ENCODE data around the gene CEP104. TPM values are rescaled to one million over a fixed set of nuclear protein-coding genes. Genes with fewer than 3 reads are reported as not detected.

The CEP104 gene
- total and polyA plus RNA-seq, 9 of the 15 experiments (the other 6 are each of a cell fraction or from before 2014, with no cell fraction given) = 11.2 to 63.4 (median 42.6) TPM

- intact Hi-C loops (cut with micrococcal nuclease) = no loop called here
- CTCF ChIA-PET (ENCODE audit: low intra/inter-chr PET ratio) = no interaction called here
- WGBS (ENCODE audit: insufficient coverage, low coverage, missing lambda C conversion rate) = 69% methylated on average over 15 of the region's 17 CpGs
- TF ChIP-seq SMAD4 (CRISPR knock-in tag; conservative IDR thresholded peaks at IDR 0.05) = no peak
- no peak for TF ChIP-seq PBX2 (CRISPR knock-in tag; IDR thresholded peaks at IDR 0.05; ENCODE audit: low read depth)
- TF ChIP-seq PBX2 (tag; conservative IDR thresholded peaks at IDR 0.05; ENCODE audit: low read depth) = no peak
- TF ChIP-seq PPARD (CRISPR knock-in tag; IDR thresholded peaks at IDR 0.05) = no peak
- no peak for TF ChIP-seq POLR2G (IDR thresholded peaks at IDR 0.05; ENCODE audit: low read depth, low read length)
- TF ChIP-seq ZNF778 (CRISPR knock-in tag; IDR thresholded peaks at IDR 0.05) = no peak
- TF ChIP-seq HES1 (IDR thresholded peaks at IDR 0.05; ENCODE audit: low read depth) = no peak
- TF ChIP-seq CEBPZ (IDR thresholded peaks at IDR 0.05; ENCODE audit: borderline replicate concordance, low read depth, low read length) = no peak
- TF ChIP-seq FOXM1 (IDR thresholded peaks at IDR 0.05; ENCODE audit: low read depth) = no peak
- no peak for TF ChIP-seq FOXM1 (CRISPR knock-in tag; IDR thresholded peaks at IDR 0.05; ENCODE audit: low read depth)
- TF ChIP-seq KDM4B (IDR thresholded peaks at IDR 0.05; ENCODE audit: borderline replicate concordance in 2 of 2, low read depth in 1 of 2) = no peak
- TF ChIP-seq RCOR1 (IDR thresholded peaks at IDR 0.05; ENCODE audit: borderline replicate concordance in 1 of 2, low read depth in 2 of 2, low read length in 2 of 2) = no peak
- no peak for TF ChIP-seq ZNF512 (tag; IDR thresholded peaks at IDR 0.05)
- TF ChIP-seq EHMT2 (IDR thresholded peaks at IDR 0.05) = no peak
Measured at GRCh38 chr1:3817138-3817740, 39.8 kb downstream of the CEP104 start.

More at GRCh38 chr1:3817138-3817740, 39.8 kb downstream of the CEP104 start:
- H3K27me3 ChIP-seq (ENCODE audit: control insufficient read depth in 2 of 2, insufficient read depth in 2 of 2, low read length in 2 of 2) = no peaks in the 10 kb centered on the region
- FAIRE-seq (no peak), ATAC-seq (no peak), DNase-seq (ENCODE audit: extremely low read depth in 1 of 4, low spot score in 3 of 4) (no peak)
- H3K4me3 ChIP-seq = no peak overlapping the region
- POLR2A ChIA-PET = interaction anchor here (1.9 kb wide), 1 partner anchor 12 kb away, joined by 8 read pairs; no protein-coding TSS in a partner anchor
- H4K20me1 ChIP-seq (replicated peaks; ENCODE audit: control insufficient read depth, insufficient read depth, low read length) = no peaks in the 10 kb centered on the region
- no peaks in the 10 kb centered on the region for H3K79me2 ChIP-seq (ENCODE audit: control insufficient read depth, insufficient read depth, low read length)
- peaks cover 3% of the 10 kb centered on the region for H3K9me1 ChIP-seq (ENCODE audit: control insufficient read depth, insufficient read depth, low read length)
- no peak overlapping the region for H3K9ac ChIP-seq (ENCODE audit: insufficient read depth in 1 of 2, low read depth in 2 of 2, low read length in 2 of 2)
- no peak overlapping the region for H3K27ac ChIP-seq (ENCODE audit: extremely low read depth, low read depth, low read length)
- peaks cover under 1 to 26% of the 10 kb centered on the region in 2 experiments; a peak in 3 of 5 replicates for H3K4me1 ChIP-seq (replicated peaks in 1 of 2; ENCODE audit: control insufficient read depth in 2 of 2, insufficient read depth in 2 of 2, low read length in 2 of 2)
- H3K9me3 ChIP-seq (replicated peaks; ENCODE audit: control insufficient read depth, insufficient read depth, low read depth, low read length) = no peaks in the 10 kb centered on the region
- H2AFZ ChIP-seq (ENCODE audit: low read depth, low read length) = no peak overlapping the region
- BruUV-seq (replicated peaks) = no TSS peak
- in situ Hi-C loops (cut with MboI) = no loop called here
- H3K4me2 ChIP-seq (ENCODE audit: insufficient read depth, low read length) = no peak overlapping the region
- H3K36me3 ChIP-seq (ENCODE audit: control insufficient read depth, insufficient read depth, low read length) = peaks cover 30% of the 10 kb centered on the region; the same call in 2 of the 3 replicates
